GM21576 (cell line): ENCODE results near the gene DKK3.

Experiments used
- ATAC-seq: cut with Tn5 transposase; IDR thresholded peaks from one replicate; pipeline ENCODE4 v1.9.1; 2021; ENCODE audit warnings: mild to moderate bottlenecking, moderate library complexity; ENCODE audit not compliant: unreplicated experiment

The DKK3 gene

DNA sequence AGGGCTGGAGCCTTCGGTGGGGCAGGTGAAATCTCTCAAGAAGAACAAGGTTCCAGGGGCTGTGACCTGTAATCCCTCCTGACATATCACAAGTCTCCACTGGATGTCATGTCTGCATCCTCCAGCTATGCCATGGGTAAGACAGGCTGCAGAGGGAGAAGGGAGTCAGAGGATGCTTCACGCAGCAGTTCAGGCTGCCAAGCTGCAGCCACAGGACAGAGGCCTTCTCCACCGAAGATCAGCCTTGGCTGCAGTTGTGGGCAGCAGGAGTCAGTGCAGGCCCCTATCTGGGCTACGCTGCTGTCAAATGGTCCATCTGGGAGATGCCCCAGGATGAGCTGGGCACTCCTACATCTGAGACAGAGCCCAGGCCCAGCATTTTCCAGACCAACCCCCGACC lies 25.0 kb downstream of the DKK3 start:
- no peak for ATAC-seq

DNA sequence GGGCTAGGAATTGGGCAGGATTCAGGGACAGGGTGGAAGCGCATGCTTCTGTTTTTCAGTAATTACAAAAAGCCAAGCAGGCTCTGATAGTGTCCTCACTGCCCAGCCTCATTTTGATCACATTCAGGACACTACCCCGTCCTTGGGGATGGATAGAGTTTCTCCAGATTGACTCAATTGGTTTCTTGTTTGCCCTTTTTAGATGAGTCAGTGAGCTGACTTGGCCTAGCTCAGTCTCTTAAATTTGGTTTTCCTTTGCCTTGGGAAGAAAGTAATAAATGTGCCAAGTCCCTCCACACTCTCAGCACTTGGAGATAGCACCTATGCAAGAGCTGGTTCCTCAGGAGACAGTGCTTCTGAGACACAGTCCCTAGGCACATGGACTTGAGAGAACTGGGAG lies 25.5 kb downstream of the DKK3 start:
- no peak for ATAC-seq

DNA sequence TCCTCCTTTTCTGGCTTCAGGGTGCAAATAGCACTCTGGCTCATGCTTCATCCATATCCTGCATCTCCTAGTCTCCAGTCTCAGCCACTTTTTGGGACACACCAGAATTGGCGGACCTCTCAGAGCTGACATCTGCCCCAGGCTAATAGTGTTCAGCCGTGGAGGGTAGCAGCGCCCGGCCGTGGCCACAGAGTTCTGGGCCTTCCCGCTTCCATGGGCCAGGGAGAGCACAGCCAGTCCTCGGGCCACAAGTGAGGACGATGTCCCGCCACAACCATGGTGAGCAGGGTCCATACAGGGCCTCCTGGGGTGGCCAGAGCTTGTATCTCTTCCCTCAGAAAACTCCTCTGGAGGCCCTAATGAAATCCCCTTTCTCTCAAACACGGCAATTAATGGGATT lies 26.0 kb downstream of the DKK3 start:
- ATAC-seq: no peak

DNA sequence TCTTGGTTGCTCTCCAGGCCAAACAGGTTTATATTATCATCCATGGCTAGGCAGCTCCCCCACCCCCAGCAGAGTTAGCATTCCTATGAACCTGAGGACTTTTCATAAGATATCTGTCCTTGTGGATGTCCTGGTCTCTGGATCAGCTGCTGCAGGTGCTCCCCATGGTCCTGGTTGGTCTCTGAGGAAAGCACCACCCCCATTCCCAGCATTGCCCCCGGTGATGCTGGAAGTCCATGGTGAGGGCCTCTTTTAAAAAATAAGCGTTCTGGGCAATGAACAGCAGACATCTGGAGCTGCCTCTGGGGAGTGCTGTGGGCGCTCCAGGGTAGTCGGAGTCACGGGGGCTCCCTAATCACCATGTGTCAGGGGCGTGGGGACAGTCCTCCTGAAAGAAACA lies 26.6 kb downstream of the DKK3 start:
- ATAC-seq: no peak

DNA sequence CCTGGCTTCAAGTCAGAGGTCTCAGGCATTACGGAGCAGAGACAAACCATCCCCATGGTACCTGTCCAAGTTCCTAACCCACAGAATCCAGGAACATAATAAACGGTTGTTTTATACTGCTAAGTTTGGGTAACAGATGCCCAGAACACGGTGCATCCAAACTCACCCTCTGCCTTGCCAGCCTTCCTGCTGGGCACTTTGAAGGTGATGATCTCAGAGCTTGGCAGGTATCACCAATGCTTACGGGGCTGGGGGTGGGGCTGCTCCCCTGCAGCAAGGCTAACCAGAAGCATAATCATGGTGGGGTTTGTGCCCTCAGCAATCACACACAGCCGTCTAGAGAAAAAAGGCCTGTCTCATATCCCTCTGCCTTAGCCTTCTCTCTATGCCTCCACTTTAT lies 27.1 kb downstream of the DKK3 start:
- no peak for ATAC-seq

DNA sequence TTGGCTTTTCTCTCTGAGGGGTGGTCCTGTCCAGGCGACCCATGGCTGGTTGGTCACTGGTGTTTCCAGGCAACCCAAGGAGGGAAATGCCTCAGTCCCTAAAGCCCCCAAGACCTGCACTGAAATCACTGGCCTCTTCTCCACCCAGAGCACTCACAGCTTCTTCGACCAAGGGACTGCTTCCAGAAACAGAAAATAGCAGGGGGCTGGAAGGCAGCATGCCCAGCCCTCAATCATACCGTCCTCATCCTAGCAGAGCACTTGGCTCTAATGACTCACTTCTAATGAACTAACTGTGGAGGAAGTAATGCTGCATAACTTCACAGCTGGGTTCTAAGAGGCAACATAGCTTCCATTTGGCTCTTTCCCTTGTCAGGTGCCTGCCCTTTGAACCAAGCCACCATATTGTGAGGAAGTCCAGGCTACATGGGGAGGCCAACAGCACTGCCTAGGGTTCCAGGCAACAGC lies 27.6 kb downstream of the DKK3 start:
- no peak for ATAC-seq

DNA sequence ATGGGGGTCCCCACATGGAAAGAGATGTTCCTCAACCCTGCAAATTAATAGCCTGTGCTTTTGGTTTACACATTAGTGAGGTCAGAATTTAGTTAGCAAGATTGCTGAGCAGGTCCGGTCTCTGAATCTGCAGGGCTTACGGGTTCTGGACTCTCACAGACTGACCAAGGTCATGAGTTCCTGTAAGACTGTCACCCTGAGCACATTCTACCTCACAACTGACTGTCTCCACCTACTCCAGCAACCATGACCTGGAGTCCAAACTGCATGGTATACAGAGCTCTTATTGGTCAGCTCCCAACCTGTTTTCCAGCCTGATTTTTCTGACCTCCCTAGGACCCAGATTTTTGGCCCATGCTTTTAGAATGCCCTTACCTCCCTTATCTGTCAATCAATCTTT lies 28.2 kb downstream of the DKK3 start:
- ATAC-seq: no peak

DNA sequence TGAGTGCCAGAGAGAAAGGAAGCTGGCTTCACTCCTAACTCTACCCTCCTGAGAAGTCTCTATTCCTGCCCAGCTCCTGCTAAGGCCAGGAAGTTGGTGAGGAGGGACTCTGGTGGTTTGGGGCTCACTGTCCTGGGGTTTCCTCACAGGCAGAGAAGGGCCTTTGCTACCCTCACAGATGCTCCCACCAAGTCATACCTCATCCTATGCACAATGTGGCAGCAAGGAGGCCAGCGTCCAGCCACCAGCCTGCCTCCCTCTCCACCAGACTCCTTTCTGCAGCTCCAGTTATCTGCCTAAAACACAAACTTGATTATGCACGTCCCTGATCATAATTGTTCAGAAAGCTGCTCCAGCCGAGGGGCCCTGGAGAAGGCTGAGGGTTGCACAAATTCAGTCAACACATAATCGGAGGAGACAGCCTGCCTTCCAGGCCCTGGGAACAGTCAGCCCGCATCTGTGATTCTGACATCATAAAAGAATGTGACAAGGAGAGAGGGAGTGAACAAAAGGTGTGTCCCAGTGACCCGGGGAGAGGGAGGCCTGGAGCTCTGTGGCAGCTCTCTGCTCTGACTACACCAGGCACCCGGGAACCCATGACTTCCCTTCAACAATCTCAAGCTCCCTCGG lies 28.8 kb downstream of the DKK3 start:
- ATAC-seq: no peak

DNA sequence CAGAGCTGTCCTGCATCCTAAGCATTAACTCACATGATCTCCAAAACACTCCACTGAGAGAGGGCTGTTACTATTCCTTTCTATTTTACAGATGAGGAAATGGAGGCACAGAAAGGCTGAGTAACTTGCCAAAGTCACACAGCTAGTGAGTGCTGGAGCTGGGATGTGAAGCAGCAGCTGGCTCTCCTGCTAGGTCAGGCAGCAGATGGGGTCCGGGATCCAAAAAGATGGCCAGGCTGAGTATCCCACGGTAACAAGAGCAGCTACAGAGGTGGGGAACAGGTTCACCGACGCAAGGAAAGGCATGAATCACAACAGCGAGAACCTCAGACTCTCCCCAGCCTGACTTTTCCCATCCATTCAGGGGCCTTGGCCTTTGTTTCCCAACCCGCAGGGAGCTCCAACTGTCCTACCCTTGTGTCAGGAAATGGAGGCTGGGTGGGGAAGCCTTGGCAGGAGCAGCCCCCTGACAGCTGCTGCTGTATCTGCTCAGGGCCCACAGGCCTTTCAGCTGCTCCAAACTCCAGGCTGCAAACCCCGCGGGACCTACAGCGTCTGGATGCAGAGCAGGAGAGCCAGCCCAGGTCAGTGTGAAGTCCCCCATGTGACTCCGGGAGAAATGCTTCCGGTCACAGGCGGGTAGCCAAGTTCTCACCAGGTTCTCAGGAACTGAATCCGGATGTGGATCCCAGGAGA lies 29.5 kb downstream of the DKK3 start:
- no peak for ATAC-seq

DNA sequence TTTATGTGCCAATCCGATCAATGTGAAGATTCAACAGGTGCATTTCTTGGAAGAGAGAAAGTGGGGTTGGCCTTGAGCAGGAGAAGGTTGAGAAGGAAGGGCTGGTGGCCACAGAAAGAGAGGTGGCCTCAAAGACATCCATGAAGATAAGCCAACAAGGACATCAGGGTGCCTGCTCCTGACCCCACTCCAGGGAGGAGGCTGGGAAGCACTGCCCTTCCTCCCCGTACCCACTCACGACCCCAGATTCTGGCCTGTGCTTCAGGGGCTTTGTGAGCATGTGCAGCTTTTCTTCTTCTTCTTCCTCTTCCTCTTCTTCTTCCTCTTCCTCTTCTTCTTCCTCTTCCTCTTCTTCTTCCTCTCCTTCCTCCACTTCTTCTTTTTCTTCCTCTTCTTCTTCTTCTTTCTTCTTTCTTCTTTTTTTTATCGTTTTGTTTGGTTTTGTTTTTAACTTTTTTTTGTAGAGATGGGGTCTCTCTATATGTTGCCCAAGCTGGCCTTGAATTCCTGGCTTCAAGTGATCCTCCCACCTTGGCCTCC lies 30.3 kb downstream of the DKK3 start:
- no peak for ATAC-seq

DNA sequence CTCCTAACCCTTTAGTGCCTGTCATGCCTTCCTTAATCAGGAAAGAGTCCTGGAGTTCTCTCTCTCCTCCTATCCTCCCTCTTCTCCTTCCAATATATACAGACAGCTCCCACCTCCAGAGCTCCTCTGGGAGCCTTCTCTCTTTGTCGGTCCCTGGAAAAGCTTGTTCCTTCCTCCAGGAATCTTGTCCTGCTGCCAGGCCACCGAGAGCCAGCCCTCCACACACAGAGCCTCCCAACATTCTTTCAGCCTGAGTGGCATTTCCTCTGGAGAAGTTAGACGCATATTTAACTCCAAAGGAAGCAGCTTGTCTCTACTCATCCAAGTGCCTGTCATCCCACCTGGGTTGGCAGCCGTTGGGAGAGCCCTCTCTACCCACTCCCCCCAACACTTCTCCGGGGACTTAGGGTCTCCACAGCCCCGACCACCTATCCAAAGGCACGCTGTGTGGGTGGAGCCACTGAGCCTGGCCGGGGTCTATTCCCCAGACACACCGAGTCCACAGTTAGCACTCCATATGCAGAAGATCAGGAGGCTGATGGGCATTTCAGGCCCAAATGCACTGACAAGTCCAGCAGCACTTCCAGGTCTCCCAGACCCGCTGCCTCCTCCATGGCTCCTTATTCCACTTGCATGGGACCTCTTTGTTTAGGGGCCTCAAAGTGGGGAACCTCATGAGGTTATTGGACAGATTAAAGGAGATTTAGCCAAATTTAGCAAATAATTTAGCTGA lies 31.1 kb downstream of the DKK3 start:
- ATAC-seq: no peak

DNA sequence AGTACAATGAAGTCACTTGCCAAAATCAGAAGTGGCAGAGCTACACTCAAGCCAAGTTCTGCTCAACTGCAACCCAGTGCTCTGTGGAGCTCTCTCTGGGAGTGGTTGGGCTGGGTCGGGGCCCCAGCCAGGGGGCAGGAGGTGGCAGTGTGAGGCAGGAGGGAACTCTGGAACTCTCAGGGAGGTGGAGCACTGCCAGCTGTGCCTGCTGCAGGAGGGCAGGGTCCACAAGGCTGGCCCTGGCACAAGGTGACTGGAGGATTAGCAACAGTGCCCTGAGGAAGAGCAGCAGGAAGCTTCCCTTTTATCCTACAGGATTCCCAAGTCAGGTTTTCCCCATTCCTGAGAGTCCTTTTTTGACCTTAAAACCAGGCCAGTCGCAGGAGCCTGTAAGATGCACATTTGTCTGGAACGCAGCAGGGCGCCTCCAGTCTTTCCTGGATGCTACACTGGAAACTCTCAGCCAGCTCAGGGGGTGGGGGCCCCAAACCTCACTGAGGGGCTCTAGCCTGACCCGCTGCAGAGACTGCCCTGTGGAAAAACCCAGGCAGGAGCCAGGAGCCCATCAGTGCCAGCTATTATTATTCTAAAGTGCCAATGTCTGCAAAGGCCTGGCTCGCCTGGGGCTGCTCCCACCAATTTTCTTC lies 31.8 kb downstream of the DKK3 start:
- ATAC-seq: no peak

DNA sequence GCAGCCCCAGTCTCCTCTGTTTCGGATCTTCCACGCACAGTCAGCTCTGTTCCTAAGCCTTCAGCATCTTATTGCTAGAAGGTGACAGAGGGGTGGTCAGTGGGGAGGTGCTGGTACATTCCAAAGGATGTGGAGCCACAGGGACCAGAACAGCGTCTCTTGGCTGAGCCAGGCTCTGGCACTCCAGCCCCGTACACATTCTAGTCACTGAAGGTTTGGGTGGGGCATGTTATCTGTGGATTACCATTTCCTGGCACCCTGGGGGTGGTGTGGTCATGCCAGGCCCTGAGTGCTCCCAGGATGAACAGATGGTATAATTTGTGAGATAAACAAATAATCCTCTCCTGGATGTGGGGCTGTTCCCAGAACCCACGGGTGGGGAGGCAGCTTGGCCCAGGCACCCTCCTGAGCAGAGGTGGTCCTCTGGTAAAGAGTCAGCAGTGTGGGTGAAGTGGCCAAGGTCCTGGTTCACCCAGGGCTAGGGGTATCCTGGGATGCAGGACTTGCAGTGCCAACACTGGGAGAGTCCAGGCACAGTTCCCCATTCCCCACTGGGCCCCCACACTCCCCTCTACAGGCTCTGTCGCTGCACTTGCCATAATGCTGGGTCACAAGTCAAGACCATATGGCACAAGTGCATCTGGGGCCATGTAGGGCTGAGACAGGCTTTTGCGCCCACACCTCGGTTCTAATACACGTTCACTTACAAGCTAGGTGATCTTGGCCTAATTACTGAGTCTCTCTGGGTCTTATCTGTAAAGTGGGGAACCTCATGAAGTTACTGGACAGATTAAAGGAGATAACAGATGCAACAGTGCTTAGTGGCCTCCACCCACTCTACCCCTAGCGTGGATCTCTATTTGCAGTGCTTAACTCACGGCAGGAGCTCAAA lies 33.0 kb downstream of the DKK3 start:
- no peak for ATAC-seq

DNA sequence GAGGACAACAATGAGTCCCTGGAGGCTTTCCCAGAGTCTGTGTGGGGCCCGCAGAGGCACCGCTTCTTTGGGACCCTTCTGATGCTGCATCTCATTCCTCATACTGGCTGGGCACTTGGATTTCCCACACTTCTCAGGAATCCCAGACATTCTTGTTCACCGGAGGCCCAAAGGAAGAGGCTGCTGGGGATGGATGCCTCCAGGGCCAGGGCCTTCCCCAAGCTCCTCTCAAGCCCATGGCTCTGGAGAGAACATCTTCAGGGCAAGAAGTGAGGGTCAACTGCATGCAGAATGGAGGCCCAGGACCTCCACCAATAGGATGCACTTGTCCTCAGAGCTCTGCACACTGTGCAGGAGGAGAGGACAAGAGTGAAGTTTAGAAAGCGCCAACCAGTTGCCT lies 34.6 kb downstream of the DKK3 start:
- no peak for ATAC-seq

DNA sequence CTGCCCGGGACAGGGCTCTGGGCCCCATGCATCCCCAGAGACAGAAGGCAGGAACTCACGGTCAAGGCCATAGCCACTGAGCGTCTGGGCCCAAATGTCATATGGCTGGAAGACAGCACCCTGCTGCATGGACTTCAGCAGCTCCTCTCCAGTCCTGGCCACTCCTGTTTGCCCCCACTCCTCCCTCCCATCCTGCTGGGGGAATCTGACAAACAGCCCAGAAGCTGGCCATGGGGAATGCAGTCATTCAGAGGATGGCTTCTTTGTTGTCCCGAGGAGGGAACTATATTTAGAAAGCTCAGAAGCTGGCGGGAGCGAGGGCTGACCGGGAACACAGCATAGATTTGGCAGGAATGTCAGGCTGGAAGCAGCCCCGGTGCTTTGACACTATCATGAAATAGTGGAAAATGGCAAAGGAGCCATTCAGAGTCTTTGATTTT lies 35.0 kb downstream of the DKK3 start:
- ATAC-seq: no peak

DNA sequence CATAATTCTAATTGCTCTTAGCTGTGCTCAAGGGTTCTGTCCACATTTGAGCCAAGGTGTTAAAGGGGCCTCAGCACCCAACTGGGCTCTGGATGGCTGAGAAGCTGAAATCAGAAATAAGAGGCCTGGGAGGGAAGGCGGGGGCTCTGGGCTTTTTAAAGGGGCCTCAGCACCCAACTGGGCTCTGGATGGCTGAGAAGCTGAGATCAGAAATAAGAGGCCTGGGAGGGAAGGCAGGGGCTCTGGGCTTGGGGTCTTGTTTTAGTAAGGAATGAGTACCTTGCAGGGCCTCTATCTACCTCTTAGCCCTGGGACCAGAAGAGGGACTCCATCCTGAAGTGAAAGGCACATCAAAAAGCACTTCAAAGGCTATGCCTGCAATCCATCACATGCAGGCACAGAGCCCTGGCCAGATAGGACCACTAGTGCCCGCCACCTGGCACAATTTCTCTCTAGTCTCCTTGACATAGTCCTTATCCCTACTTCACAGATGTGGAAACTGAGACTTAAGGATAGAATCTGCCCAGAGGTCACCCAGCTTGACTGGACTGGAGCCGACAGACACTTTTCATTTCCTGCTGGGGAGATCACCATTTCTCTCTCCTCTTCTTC lies 35.6 kb downstream of the DKK3 start:
- ATAC-seq: no peak

DNA sequence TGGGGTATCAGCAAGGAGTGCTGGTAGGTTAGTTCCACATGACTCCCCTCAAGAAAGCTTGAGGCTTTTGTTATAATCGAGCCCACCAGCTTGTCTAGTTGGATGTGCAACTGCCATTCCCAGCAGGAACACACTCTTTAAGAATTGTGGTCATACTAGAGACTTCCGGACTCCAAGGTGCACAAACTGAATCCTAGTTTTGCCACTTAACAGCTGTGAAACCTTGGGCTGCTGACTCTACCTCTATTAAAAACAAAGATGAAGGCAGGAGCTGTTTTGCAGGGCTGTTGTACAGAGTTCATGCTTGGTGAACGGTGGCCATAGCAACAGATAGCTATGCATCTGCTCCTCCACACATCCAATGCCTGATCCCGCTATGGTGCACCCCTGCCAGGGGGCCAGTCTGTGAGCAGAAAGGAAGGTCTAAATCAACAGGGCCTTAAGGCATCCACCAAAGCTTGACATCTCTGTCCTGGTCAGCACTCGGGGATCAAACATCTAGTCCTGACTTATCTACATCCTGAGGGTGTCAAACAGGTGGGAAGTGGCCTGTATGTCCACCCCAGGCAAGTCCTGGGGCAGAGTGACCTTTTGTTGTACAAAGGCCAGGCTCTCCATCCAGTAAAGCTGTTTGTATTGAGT lies 36.4 kb downstream of the DKK3 start:
- no peak for ATAC-seq

DNA sequence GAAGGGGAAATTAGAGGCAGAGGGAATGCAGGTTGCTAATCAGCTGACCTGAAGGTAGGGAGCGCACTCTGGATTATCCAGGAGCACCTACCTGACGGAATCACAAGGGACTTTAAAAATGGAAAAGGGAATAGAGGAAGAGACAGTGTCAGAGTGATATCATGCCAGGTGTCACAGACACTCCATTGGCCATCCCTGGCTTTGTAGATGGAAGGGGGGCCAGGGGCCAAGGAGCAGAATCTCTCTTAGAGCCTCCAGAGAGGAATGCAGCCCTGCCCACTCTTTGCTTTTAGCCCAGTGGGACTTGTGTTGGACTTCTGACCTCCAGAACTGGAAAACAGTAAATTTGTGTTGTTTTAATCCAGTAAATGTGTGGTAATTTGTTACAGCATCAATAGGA lies 37.9 kb downstream of the DKK3 start:
- ATAC-seq: no peak
